ENCODE results near the gene MRPS18A. TPM values are rescaled to one million over a fixed set of nuclear protein-coding genes. Genes with fewer than 3 reads are reported as not detected.
"Not testable (repeated sequence)": the region's sequence is repeated elsewhere in the genome, so short reads cannot be mapped to it uniquely, and the experiment has no call there.

The MRPS18A gene
- total RNA-seq, 2 experiments from 2014 or later: 41.0 to 47.4 TPM

DNA sequence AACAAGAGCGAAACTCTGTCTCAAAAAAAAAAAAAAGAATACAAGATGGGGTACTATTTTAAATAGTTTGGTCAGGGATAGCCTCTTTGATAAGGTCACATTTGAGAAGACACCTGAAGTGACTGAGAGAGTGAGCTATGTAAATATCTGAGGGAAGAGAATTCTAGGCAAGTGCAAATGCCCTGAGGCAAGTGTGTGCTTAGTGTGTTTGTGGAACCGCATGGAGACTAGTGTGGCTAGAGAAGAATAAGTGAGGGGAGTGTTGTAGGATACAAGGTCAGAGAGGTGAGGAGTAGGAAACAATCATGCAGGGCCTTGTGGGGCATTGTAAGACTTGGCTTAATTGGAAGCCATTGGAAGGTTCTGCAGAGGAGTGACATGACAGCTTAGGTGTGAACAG lies 39.3 kb downstream of the MRPS18A start:
- Mint-ChIP-seq H3K27me3 (no peaks in the 10 kb centered on the region), H3K27ac (no peak overlapping the region), H3K9me3 (ENCODE audit: low read depth) (no peaks in the 10 kb centered on the region), H3K4me1 (peaks cover 5% of the 10 kb centered on the region), H3K36me3 (no peaks in the 10 kb centered on the region), H3K4me3 (no peak overlapping the region)
- CTCF ChIA-PET: interaction anchor here (1.0 to 5.8 kb wide), 2 partner anchors 19 to 51 kb away, joined by 3 to 34 read pairs; no protein-coding TSS in a partner anchor
- DNase-seq (no peak), ATAC-seq (no peak)

DNA sequence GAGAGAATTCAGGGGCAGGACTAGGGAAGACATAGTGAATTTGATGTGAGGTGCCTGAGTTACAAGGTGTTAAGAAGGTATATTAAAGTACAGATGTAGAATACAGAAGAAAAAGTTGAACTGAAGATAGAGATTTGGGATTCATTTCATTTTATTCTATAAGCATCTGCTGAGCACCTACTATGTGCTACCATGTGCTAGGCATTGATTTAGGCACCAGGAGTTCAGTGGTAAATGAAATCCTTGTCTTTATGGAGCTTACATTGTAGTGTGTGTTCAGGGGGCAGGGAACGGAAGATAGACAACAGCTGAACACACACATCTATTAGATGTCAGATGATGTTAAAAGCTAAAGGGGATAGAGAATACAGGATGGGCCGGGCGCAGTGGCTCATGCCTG lies 40.0 kb downstream of the MRPS18A start:
- DNase-seq (no peak), ATAC-seq (no peak)
- Mint-ChIP-seq H3K27me3 (no peaks in the 10 kb centered on the region), H3K9me3 (ENCODE audit: low read depth) (no peaks in the 10 kb centered on the region), H3K4me3 (no peak overlapping the region), H3K27ac (no peak overlapping the region), H3K4me1 (peaks cover 5% of the 10 kb centered on the region), H3K36me3 (no peaks in the 10 kb centered on the region)
- CTCF ChIA-PET: interaction anchor here (1.2 to 5.8 kb wide), 2 partner anchors 20 to 121 kb away, joined by 3 to 34 read pairs; no protein-coding TSS in a partner anchor

DNA sequence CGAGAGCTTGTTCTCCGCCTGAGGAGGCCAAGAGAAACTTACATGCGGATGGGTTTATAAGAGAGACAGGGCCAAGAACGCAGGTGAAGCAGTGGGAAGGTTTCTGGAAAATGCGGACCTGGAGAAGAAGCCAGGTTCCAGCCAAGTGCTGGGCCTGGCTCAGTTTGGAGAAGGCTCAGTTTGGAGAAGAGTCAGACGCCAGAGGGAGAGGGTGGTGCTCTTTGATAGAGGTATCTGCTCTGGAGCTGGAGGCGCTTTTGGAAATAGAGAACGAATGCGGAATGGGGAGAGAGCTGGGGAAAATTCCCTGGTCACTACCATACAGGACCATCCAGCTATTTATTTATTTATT lies 42.0 kb downstream of the MRPS18A start:
- peak overlapping the region; percentile 63 for H3K4me3 Mint-ChIP-seq
- H3K36me3 Mint-ChIP-seq: peaks cover 5% of the 10 kb centered on the region
- ATAC-seq (peak; percentile 22), DNase-seq (no peak)
- peaks cover 9% of the 10 kb centered on the region for H3K4me1 Mint-ChIP-seq
- no peaks in the 10 kb centered on the region for H3K27me3 Mint-ChIP-seq
- no peak overlapping the region for H3K27ac Mint-ChIP-seq
- CTCF ChIA-PET: interaction anchor here (0.9 to 5.8 kb wide), 4 partner anchors 9 to 483 kb away, joined by 3 to 34 read pairs (median 4); partner anchors contain the start of gene MAD2L1BP
- H3K9me3 Mint-ChIP-seq (ENCODE audit: low read depth): no peaks in the 10 kb centered on the region

DNA sequence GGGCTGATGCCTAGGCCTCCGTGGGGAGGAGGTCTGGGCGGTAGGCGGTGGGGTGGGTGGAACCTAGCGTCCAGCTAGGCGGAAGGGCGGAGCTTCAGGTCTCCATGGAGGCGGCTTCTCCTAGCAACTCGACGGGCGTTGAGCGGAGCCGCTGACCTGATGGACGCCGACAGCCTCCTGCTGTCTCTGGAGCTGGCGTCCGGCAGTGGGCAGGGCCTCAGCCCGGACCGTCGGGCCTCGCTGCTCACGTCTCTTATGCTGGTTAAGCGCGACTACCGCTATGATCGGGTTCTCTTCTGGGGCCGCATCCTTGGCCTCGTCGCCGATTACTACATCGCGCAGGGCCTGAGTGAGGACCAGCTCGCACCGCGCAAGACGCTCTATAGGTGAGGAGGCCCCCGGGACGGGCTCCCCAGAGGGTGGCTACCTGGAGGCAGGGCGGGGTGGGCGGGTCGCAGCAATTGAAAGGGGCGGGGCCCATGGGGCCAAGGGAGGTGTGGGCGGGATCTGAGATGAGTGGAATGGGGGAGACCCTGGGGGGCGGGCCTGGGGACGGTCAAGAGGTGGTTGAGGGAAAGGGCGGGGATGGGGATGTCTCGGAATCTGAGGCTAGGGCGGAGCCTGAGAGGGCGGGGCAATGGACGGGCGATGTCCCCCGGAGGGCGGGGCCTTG lies 42.5 kb downstream of the MRPS18A start, which contains the start of gene RSPH9:
Gene RSPH9 (plus strand): TSS at position 97 of the 673 bp plus-strand sequence. CDS start 63 bp downstream, at position 160.
- DNase-seq: peak; percentile 76
- peaks cover 10% of the 10 kb centered on the region for H3K36me3 Mint-ChIP-seq
- no peaks in the 10 kb centered on the region for H3K27me3 Mint-ChIP-seq
- peak within 1 kb of the TSS; percentile 63 for H3K4me3 Mint-ChIP-seq
- H3K9me3 Mint-ChIP-seq (ENCODE audit: low read depth): no peaks in the 10 kb centered on the region
- H3K4me1 Mint-ChIP-seq: peaks cover 14% of the 10 kb centered on the region
- peak; percentile 91 for ATAC-seq
- H3K27ac Mint-ChIP-seq: no peak within 1 kb of the TSS
- CTCF ChIA-PET: interaction anchor here (0.9 to 5.8 kb wide), 4 partner anchors 8 to 484 kb away, joined by 3 to 34 read pairs (median 4); partner anchors contain the start of gene MAD2L1BP

DNA sequence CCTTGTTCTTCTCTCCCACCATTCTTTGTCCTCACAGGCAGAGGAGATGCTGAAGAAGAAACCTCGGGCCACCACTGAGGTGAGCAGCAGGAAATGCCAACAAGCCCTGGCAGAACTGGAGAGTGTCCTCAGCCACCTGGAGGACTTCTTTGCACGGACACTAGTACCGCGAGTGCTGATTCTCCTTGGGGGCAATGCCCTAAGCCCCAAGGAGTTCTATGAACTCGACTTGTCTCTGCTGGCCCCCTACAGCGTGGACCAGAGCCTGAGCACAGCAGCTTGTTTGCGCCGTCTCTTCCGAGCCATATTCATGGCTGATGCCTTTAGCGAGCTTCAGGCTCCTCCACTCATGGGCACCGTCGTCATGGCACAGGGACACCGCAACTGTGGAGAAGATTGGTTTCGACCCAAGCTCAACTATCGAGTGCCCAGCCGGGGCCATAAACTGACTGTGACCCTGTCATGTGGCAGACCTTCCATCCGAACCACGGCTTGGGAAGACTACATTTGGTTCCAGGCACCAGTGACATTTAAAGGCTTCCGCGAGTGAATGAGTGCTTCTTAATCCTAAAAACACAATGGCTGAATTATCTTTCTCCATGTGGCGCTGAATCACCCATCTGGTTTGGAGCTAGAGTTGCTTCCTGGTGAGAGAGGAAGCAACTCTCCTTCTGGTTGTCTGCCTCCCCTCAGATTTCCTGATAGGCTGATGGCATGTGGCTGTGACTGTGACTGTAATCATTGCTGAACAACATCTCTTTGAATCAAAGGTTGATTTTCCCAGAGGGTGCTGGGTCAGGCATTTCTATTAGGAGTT lies 47.4 kb downstream of the MRPS18A start:
- H3K36me3 Mint-ChIP-seq: peaks cover 40% of the 10 kb centered on the region
- ATAC-seq: no peak
- H3K4me3 Mint-ChIP-seq: no peak overlapping the region

DNA sequence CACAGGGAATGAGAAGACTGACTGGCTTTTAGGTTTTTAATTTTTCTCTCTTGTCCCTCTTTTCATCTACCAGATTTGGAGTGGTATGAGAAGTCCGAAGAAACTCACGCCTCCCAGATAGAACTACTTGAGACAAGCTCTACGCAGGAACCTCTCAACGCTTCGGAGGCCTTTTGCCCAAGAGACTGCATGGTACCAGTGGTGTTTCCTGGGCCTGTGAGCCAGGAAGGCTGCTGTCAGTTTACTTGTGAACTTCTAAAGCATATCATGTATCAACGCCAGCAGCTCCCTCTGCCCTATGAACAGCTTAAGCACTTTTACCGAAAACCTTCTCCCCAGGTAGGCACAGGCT lies 51.3 kb downstream of the MRPS18A start:
- CTCF ChIA-PET: interaction anchor here (0.7 to 1.4 kb wide), 3 partner anchors 9 to 32 kb away, joined by 3 to 5 read pairs (median 4); no protein-coding TSS in a partner anchor
- Mint-ChIP-seq H3K4me1 (peaks cover 50% of the 10 kb centered on the region), H3K36me3 (peaks cover 38% of the 10 kb centered on the region), H3K4me3 (peak overlapping the region; percentile 96), H3K9me3 (ENCODE audit: low read depth) (no peaks in the 10 kb centered on the region), H3K27ac (peak overlapping the region; percentile 94), H3K27me3 (no peaks in the 10 kb centered on the region)
- no peak for DNase-seq
- ATAC-seq: peak; percentile 13

More for the DNA sequence above, 47.4 kb downstream of the MRPS18A start:
- no peak for DNase-seq
- CTCF ChIA-PET: no interaction called here
- Mint-ChIP-seq H3K27ac (no peak overlapping the region), H3K9me3 (ENCODE audit: low read depth) (no peaks in the 10 kb centered on the region), H3K27me3 (no peaks in the 10 kb centered on the region), H3K4me1 (peaks cover 44% of the 10 kb centered on the region)

DNA sequence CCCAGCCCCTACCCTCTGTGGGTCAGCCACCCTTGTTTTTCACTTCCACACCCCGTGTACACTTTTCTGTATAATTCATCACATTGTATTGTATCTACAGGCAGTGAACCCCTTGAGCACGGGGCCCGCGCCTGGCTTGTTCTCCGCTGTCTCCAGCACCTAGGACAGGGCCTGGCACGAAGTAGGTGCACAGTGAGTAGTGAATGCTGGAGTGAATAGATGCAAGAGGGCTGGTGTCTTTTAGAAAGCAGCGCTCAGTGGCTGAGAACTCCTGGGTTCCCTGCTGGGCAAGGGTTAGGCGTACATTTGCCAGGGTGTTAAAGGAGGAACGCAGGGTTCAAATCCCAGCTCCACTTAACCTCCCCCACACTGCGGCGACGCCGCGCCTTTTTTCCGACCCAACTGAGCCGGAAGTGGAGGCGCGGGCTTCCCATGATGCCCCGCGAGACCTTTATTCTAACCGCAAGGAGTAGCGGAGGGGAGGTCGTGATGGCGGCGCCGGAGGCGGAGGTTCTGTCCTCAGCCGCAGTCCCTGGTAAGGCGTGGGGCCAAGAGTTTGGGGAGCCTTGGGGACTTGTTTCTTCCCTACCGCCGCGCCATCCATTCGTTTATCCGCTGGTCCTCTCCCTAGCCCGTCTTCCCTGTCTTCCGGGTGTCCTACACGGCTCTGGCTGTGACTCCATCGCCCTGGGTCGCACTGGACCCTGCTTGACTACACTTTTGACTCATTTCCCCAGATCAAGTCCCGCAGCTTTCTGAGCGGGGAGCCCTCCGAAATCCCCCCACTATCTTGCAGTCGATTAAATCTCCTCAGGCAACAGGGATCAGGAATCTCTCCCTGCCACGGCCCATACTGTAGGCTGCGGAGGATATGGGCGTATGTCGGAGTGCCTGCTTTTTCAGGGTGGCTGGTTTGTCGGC lies 51.9 kb downstream of the MRPS18A start, which contains the start of gene MAD2L1BP:
Gene MAD2L1BP (plus strand): TSS at position 454 of the 921 bp plus-strand sequence. CDS start 36 bp downstream, at position 490.
- peak; percentile 86 for ATAC-seq
- H3K27ac Mint-ChIP-seq: peak within 1 kb of the TSS; percentile 94
- peaks cover 37% of the 10 kb centered on the region for H3K36me3 Mint-ChIP-seq
- CTCF ChIA-PET: interaction anchor here (1.1 to 1.4 kb wide), 3 partner anchors 10 to 32 kb away, joined by 3 to 5 read pairs (median 4); no protein-coding TSS in a partner anchor
- H3K27me3 Mint-ChIP-seq: no peaks in the 10 kb centered on the region
- H3K9me3 Mint-ChIP-seq (ENCODE audit: low read depth): no peaks in the 10 kb centered on the region
- peak; percentile 92 for DNase-seq
- H3K4me1 Mint-ChIP-seq: peaks cover 55% of the 10 kb centered on the region
- peak within 1 kb of the TSS; percentile 96 for H3K4me3 Mint-ChIP-seq

DNA sequence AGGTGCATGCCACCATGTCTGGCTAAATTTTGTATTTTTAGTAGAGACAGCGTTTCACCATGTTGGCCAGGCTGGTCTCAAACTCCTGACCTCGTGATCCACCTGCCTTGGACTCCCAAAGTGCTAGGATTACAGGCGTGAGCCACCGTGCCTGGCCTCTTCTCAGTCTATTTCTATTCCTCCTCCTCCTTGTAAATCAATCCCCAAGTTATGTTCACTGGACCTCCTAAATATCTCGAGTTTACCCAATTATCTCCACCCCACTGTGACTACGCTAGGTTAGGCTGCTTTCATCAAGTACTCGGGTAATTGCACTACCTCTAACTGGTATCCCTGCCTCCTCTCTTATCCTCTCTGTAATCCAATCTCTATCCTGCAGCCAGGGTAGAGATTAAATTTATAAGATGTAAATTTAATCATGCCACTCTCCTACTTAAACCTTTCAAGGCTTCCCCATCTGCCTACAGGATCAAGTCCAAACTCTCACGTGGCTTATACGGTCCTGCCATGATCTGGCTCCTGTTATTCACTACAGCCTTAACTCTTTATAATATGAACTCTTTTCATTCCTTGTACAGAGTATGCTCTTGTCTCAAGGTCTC lies 52.8 kb downstream of the MRPS18A start:
- Mint-ChIP-seq H3K27ac (peak overlapping the region; percentile 94), H3K4me3 (peak overlapping the region; percentile 96), H3K36me3 (peaks cover 31% of the 10 kb centered on the region), H3K27me3 (no peaks in the 10 kb centered on the region), H3K4me1 (peaks cover 53% of the 10 kb centered on the region), H3K9me3 (ENCODE audit: low read depth) (no peaks in the 10 kb centered on the region)
- CTCF ChIA-PET: interaction anchor here (1.1 to 1.3 kb wide), 2 partner anchors 11 to 33 kb away, joined by 3 to 5 read pairs; no protein-coding TSS in a partner anchor
- DNase-seq (no peak), ATAC-seq (no peak)

DNA sequence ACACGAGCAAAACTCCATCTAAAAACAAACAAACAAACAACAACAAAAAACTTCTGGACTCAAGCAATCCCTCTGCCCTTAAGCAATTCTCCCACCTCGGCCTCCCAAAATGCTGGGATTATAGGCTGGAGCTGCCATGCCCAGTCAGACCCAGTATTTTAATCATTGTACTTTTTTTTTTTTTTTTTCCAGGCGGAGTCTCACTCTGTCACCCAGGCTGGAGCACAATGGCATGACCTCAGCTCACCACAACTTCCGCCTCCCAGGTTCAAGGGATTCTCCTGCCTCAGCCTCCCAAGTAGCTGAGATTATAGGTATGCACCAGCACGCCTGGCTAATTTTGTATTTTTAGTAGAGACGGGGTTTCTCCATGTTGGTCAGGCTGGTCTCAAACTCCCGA lies 54.6 kb downstream of the MRPS18A start:
- Mint-ChIP-seq H3K4me1 (peaks cover 47% of the 10 kb centered on the region), H3K36me3 (peaks cover 22% of the 10 kb centered on the region)
- H3K9me3 Mint-ChIP-seq (ENCODE audit: low read depth); DNase-seq; H3K27me3 Mint-ChIP-seq; CTCF ChIA-PET; ATAC-seq; H3K27ac Mint-ChIP-seq; H3K4me3 Mint-ChIP-seq: not testable (repeated sequence)

DNA sequence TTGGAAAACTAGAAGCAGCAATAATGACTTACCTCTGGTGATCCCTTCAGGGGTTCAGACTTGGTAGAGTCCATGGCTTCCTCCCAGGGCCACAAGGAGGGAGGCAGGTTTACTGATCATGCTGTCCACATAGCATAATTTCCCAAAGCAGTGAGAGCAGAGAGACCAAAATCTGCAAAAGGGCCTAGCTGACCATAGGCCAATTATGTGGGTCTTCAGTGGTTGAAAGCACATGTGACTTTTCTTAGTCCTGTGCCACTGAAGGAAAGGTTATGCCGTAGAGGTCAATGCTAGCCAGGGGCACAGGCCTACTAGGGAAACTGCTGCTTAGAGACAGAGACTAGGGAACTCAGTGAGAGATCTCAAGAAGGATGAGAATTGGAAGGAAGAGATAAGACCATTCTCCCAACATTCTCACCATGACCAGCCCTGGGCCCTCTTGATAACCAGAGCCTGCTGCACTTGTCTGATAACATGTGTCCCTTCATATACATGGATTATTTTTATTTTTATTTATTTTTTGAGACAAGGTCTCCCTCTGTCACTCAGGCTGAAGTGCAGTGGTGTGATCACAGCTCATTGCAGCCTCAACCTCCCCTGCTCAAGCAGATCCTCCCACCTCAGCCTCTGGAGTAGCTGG lies 56.5 kb downstream of the MRPS18A start:
- Mint-ChIP-seq H3K4me1 (peaks cover 50% of the 10 kb centered on the region), H3K36me3 (peaks cover 23% of the 10 kb centered on the region), H3K27ac (peak overlapping the region; percentile 99), H3K27me3 (no peaks in the 10 kb centered on the region), H3K4me3 (peak overlapping the region; percentile 46), H3K9me3 (ENCODE audit: low read depth) (no peaks in the 10 kb centered on the region)
- ATAC-seq: no peak
- CTCF ChIA-PET: interaction anchor here (0.9 kb wide), 1 partner anchor 35 kb away, joined by 3 read pairs; no protein-coding TSS in a partner anchor
- no peak for DNase-seq

DNA sequence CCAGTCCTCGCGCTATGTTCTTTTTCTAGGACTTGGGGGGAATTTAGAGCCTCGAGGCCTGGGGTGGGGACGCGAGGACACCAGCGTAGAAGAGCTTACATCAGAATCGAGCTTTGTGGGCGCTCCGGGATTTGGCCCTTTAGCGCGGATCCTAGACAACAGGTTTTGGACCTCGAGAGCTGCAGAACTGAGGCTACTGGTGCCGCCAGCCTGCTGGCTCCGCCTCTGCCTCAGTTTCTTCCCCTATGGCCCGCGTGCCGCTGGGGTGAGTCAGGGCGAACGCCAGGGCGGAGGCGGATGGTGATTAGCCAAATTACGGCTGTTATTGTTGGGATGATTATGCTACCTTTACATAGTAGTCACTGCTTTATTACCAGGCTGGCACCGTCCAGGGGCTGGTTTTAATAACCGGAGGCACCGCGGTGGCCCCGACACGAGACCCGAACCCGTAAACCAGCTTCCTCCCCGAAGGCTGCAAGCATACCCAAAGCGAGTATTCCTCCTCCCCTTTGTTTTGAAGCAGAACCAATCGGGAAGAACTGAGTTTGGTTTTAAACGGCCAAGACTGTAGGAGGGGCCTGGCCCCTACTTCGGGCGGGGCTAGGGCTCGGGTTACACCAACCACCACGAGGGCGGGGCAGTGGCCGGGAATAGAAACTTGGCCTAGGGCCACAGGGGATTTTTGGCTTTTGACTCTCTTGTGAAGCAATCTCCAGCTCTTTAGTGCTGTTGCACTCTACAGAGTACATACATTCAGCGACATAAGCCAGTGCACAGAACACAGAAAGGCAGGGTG lies 57.9 kb downstream of the MRPS18A start:
- ATAC-seq: peak; percentile 75
- H3K4me1 Mint-ChIP-seq: peaks cover 46% of the 10 kb centered on the region

More for the DNA sequence above, 57.9 kb downstream of the MRPS18A start:
- Mint-ChIP-seq H3K9me3 (ENCODE audit: low read depth) (no peaks in the 10 kb centered on the region), H3K27me3 (no peaks in the 10 kb centered on the region), H3K27ac (peak overlapping the region; percentile 99), H3K36me3 (peaks cover 29% of the 10 kb centered on the region), H3K4me3 (peak overlapping the region; percentile 100)
- DNase-seq: peak; percentile 97
- CTCF ChIA-PET: interaction anchor here (0.6 to 1.7 kb wide), 11 partner anchors 10 to 622 kb away, joined by 3 to 8 read pairs (median 3); partner anchors contain the start of genes DNPH1 and VEGFA

All from activated CD8-positive, alpha-beta memory T cell treated with anti-CD3 and anti-CD28 coated beads, Interleukin-2, amount 10 ng/mL, durations not matched to agents 7 days and 5 days (primary cell).